WI38 (cell line): Measurements from ENCODE around the gene FBXO11.
"Not testable (repeated sequence)": the region's sequence is repeated elsewhere in the genome, so short reads cannot be mapped to it uniquely, and the experiment has no call there.

ENCODE experiments used
- H3K4me3 ChIP-seq: 2 replicates; pipeline ENCODE4 v1.5.1; 2011; ENCODE audit warnings: low read depth, mild to moderate bottlenecking, control low read depth, low read length
- TF ChIP-seq, protein P1 (sequence below): IDR thresholded peaks from 2 replicates; pipeline ENCODE4 v1.5.1; 2012; ENCODE audit warnings: low read depth, mild to moderate bottlenecking, control low read depth, low read length

Gene FBXO11

DNA sequence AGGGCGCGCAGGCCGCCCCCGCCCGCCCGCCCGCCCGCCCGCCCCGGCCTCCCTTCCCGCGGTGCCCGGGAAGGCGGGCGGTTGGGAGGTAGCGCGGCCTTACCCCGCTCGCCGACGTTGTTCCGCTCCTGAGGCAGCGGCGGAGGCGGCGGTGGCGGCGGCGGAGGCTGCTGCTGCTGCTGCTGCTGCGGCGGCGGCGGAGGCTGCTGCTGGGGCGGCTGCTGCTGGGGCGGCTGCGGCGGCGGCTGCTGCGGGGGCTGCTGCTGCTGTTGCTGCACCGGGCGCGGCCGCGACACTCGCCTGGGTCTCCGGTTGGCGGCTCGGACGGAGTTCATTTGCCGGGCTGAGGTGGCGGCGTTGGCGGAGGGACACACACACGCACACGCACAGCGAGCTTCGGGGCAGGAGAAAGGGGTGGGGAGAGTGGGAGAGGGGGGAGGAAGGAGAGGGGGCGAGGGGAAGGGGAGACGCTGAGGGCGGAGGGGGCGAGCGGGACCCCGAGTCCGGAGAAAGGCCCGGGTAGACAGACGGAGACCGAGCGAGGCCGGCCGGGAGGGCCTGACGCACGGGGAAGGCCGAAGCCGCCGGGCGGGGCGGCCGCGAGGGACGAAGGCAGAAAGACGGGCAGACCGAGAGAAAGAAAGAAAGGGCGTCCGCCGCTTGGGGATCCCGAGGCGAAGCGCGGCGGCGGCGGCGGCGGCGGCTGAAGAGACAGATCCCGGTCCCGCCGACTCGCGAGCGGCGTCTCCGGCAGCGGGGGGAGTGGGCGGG is 727 bp downstream of the FBXO11 start:
- TF ChIP-seq, protein P1, sequence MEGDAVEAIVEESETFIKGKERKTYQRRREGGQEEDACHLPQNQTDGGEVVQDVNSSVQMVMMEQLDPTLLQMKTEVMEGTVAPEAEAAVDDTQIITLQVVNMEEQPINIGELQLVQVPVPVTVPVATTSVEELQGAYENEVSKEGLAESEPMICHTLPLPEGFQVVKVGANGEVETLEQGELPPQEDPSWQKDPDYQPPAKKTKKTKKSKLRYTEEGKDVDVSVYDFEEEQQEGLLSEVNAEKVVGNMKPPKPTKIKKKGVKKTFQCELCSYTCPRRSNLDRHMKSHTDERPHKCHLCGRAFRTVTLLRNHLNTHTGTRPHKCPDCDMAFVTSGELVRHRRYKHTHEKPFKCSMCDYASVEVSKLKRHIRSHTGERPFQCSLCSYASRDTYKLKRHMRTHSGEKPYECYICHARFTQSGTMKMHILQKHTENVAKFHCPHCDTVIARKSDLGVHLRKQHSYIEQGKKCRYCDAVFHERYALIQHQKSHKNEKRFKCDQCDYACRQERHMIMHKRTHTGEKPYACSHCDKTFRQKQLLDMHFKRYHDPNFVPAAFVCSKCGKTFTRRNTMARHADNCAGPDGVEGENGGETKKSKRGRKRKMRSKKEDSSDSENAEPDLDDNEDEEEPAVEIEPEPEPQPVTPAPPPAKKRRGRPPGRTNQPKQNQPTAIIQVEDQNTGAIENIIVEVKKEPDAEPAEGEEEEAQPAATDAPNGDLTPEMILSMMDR: no peak
- peak overlapping the region; percentile 88 for H3K4me3 ChIP-seq

DNA sequence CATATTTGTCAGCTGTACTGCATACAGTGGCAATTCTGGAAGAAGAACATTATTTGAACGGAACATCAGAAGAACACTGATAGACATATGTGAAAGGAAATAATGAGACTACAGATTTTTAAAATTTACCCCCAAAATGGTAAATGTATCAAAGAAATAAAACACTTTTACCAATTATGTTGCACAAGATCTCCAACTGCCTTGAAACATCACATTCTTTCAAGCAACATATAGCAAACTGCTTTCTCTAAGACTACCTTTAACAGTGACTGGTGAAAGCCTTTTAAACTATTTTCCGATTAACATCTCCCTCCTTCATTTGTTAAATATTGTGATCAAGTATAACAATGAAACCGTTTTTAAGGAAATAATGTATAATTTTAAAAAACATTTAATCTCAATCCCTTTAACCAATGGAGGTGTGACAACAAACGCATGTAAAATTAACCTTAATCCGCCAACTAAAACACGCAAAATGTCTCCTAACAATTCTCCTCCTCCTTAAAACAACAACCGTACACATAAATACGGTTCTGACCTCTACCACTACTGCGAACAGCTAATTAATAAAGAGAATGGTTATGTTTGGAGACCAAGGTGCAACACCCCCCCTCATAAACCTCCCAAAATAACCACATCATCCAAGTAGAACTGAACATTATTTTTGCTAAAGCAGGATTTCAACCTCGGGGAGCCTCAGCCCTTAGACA is 2.4 kb downstream of the FBXO11 start:
- H3K4me3 ChIP-seq: peak overlapping the region; percentile 88
- TF ChIP-seq, protein P1: no peak

DNA sequence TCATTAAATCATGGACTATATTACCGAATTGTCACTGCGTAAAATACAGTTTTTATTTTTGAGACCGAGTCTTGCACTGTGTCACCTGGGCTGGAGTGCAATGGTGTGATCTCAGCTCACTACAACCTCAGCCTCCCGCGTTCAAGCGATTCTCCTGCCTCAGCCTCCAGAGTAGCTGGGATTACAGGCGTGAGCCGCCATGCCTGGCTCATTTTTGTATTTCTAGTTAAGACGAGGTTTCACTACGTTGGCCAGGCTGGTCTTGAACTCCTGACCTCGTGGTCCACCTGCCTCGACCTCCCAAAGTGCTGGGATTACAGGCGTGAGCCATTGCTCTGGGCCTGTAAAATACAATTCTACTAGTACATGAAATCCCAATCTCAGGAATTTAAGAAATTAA is 4.4 kb downstream of the FBXO11 start:
- H3K4me3 ChIP-seq: not testable (repeated sequence)

DNA sequence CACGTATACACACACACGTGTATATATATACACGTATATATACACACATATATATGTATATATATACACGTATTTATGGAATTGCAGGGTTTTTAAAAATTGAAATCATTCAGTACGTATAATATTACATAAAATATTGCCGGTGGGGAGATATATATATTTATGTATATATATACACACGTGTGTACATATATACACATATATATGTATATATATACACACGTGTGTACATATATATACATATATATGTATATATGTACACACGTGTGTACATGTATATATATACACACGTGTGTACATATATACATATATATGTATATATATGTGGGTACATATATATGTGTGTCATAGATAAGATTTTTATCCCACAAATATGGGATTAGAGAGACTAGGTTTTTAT is 5.4 kb downstream of the FBXO11 start:
- no peak overlapping the region for H3K4me3 ChIP-seq
- TF ChIP-seq, protein P1: no peak

DNA sequence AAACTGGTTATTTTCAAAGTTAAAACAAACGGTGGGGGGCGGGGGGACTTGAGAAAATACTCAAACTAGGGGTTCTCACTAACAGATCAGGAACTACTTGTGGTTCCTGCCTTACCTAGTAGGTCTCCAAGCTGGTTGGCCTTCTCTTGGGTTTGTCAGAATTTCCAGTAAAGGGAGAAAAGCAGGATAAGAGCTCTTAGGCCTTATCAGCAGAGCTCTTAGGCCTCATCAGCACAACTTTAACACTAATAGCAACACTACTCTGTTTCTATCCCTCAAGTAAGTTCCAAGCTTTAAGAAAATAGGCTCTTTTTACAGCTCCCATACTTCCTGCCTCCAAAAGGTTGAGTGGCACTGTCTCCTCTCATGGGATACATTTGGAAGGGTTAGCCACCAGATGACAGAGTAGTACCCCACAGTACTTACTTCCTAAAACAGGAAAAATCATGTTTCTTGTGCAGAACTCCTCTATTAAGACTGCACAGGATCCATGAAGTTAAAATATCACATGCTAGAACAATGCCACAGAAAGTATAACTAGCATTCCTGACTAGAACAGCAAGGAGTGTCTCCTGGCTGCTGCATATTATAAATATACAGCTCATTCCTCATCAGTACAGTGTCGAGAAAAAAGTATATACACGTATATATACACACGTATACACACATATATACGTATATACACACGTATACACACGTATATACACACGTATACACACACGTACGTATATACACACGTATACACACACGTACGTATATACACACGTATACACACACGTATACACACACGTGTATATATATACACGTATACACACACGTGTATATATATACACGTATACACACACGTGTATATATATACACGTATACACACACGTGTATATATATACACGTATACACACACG is 6.1 kb downstream of the FBXO11 start:
- TF ChIP-seq, protein P1: no peak
- no peak overlapping the region for H3K4me3 ChIP-seq

DNA sequence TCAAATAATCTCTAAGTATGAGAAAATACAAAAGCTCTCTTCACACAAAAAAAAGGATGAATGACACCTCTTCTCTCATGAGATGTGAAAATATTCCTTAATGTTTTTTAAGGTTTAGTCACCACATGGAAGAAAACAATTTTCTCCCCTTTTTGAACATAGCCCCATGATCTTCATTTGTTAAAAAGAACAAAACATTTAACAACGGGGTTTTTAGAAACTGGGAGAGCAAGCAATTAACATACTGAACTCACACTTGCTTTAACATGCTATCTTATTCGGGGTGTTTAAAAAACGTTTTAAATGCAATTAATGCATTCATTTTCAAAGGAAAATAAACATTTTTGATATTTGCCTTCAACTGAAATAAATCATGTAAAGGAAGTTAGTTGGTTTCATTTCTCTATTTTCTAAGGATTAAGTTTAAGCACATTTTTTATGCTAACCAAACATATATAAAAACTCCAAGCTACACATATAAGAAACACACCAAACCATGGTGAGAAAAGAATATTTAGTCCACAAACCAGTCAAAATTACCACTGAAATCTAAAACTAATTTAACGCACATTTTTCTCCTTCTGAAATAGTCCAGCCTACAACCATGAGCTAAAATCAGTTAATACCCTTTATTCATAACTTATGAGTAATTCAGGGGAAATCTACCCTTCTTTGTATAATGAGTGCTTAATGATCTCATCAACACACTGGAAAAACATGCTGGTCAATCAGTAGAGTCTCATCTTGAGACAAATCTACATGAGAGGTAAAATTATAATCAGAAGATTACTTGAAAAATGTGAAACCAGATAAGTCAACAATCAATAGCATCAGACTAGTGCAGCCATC is 8.2 kb downstream of the FBXO11 start:
- TF ChIP-seq, protein P1: no peak
- H3K4me3 ChIP-seq: no peak overlapping the region

DNA sequence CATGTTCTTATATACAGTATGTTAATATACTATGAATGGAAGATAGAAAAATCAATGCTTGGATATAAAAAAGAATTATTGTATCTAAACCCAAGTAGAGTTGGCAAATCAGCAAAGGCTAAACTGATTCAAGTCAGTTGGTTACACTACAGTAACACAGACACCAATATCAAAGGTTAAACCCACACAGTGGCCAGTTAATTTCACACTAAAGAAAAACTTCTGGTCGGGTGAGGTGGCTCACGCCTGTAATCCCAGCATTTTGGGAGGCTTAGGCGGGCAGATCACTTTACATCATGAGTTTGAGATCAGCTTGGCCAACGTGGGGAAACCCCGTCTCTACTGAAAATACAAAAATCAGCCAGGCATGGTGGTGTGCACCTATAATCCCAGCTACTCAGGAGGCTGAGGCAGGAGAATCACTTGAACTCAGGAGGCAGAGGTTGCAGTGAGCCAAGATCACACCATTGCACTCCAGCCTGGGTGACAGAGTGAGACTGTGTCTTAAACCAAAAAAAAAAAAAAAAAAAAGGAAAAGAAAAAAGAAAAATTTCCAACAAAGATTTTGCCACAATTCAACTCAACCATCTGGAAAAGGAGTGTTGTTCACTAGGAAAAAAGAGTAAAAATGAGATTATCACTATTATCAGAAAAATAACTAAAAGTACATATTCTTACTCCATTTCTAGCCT is 9.0 kb downstream of the FBXO11 start:
- not testable (repeated sequence) for H3K4me3 ChIP-seq
